ENCODE results near the gene CHKA. TPM values are rescaled to one million over a fixed set of nuclear protein-coding genes. Genes with fewer than 3 reads are reported as not detected.
A peak's percentile ranks its signal among the peaks of the same experiment; 100 is the strongest.

The CHKA gene
- total RNA-seq, 2 donors from 2014 or later, result 56.1 to 75.9 TPM

DNA sequence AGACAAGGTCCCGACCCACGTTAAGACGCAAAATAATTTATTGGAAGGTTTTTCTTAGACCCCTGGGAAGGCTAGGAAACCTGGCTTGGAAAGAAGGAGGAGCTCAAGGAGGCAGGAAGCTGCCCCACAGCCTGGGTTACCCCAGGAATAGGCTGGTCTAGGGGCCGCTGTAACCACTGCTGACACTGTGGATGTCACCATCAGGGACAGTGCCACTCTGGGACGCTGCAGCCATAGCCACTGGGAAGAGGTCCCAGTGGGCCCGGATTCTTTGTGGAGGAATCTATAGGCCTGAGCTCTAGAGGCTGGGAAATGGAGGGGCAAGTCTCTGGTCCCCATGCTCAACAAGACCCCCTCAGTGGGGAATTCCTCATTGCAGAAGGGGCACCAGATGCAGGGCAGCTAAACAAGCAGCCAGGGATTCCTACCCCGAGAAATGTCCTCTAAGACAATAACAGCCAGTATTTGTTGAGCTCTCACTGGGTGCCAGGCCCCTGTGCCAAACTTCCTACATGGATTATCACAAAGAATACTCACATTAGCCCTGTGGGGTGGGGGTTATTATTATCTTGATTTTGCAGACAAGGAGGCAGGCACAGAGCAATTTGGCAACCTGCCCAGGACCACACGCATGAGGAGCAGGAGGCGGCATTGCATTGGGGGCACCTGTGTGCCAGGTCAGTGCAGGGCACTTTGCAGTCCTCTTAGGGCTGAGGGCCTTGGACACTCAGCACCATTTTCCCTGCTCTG, 19.5 kb upstream of the CHKA start:
- Mint-ChIP-seq H3K9me3 (peaks cover 14% of the 10 kb centered on the region), H3K27ac (no peak overlapping the region), H3K27me3 (ENCODE audit: insufficient read depth) (no peaks in the 10 kb centered on the region), H3K4me3 (no peak overlapping the region), H3K36me3 (ENCODE audit: low read depth) (no peaks in the 10 kb centered on the region), H3K4me1 (peaks cover 8% of the 10 kb centered on the region)
- Histone ChIP-seq H3K27ac (ENCODE audit: low read depth, low read length) (no peak overlapping the region), H3K4me1 (ENCODE audit: control insufficient read depth, insufficient read depth, low read length) (no peaks in the 10 kb centered on the region), H3K9me3 (ENCODE audit: control insufficient read depth, low read length) (no peaks in the 10 kb centered on the region), H3K4me3 (ENCODE audit: low read length) (no peak overlapping the region), H3K9ac (ENCODE audit: extremely low read depth, low read length, poor library complexity, severe bottlenecking) (no peak overlapping the region), H3K27me3 (ENCODE audit: control insufficient read depth, insufficient read depth, low read length, poor library complexity, severe bottlenecking) (no peaks in the 10 kb centered on the region), H3K36me3 (ENCODE audit: control insufficient read depth, insufficient read depth, low read length) (no peaks in the 10 kb centered on the region)
- peak; percentile 30 for DNase-seq
- WGBS, 2 experiments (ENCODE audit: insufficient coverage in 1 of 2, insufficient read length in 1 of 2), result 92 to 100% methylated on average over 1 to 9 of the region's 9 CpGs
- TF ChIP-seq, protein P1, sequence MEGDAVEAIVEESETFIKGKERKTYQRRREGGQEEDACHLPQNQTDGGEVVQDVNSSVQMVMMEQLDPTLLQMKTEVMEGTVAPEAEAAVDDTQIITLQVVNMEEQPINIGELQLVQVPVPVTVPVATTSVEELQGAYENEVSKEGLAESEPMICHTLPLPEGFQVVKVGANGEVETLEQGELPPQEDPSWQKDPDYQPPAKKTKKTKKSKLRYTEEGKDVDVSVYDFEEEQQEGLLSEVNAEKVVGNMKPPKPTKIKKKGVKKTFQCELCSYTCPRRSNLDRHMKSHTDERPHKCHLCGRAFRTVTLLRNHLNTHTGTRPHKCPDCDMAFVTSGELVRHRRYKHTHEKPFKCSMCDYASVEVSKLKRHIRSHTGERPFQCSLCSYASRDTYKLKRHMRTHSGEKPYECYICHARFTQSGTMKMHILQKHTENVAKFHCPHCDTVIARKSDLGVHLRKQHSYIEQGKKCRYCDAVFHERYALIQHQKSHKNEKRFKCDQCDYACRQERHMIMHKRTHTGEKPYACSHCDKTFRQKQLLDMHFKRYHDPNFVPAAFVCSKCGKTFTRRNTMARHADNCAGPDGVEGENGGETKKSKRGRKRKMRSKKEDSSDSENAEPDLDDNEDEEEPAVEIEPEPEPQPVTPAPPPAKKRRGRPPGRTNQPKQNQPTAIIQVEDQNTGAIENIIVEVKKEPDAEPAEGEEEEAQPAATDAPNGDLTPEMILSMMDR (conservative IDR thresholded peaks at IDR 0.05), result no peak

- Histone ChIP-seq H3K4me3 (ENCODE audit: low read length) (no peak overlapping the region), H3K27me3 (ENCODE audit: control insufficient read depth, insufficient read depth, low read length, poor library complexity, severe bottlenecking) (no peaks in the 10 kb centered on the region), H3K9ac (ENCODE audit: extremely low read depth, low read length, poor library complexity, severe bottlenecking) (no peak overlapping the region), H3K36me3 (ENCODE audit: control insufficient read depth, insufficient read depth, low read length) (no peaks in the 10 kb centered on the region), H3K4me1 (ENCODE audit: control insufficient read depth, insufficient read depth, low read length) (no peaks in the 10 kb centered on the region), H3K9me3 (ENCODE audit: control insufficient read depth, low read length) (peaks cover 19% of the 10 kb centered on the region), H3K27ac (ENCODE audit: low read depth, low read length) (no peak overlapping the region)
- WGBS, 2 experiments (ENCODE audit: insufficient coverage in 1 of 2, insufficient read length in 1 of 2), result 88 to 95% methylated on average over 4 of the region's 4 CpGs
- Mint-ChIP-seq H3K36me3 (ENCODE audit: low read depth) (peaks cover 5% of the 10 kb centered on the region), H3K9me3 (peaks cover 35% of the 10 kb centered on the region), H3K27ac (no peak overlapping the region), H3K4me1 (peaks cover 8% of the 10 kb centered on the region), H3K4me3 (no peak overlapping the region), H3K27me3 (ENCODE audit: insufficient read depth) (no peaks in the 10 kb centered on the region)
- DNase-seq, result no peak
- TF ChIP-seq, protein P1 (conservative IDR thresholded peaks at IDR 0.05), result no peak
Measured at GRCh38 chr11:68138237-68138636, 17.0 kb upstream of the CHKA start.

GRCh38 chr11:68137833-68138232, 16.6 kb upstream of the CHKA start:
- 73 to 87% methylated on average over 1 to 5 of the region's 5 CpGs for WGBS, 2 experiments (ENCODE audit: insufficient coverage in 1 of 2, insufficient read length in 1 of 2)
- no peak for DNase-seq
- Histone ChIP-seq H3K36me3 (ENCODE audit: control insufficient read depth, insufficient read depth, low read length) (no peaks in the 10 kb centered on the region), H3K9ac (ENCODE audit: extremely low read depth, low read length, poor library complexity, severe bottlenecking) (no peak overlapping the region), H3K27ac (ENCODE audit: low read depth, low read length) (no peak overlapping the region), H3K27me3 (ENCODE audit: control insufficient read depth, insufficient read depth, low read length, poor library complexity, severe bottlenecking) (no peaks in the 10 kb centered on the region), H3K4me1 (ENCODE audit: control insufficient read depth, insufficient read depth, low read length) (no peaks in the 10 kb centered on the region), H3K9me3 (ENCODE audit: control insufficient read depth, low read length) (peaks cover 20% of the 10 kb centered on the region), H3K4me3 (ENCODE audit: low read length) (no peak overlapping the region)
- Mint-ChIP-seq H3K27me3 (ENCODE audit: insufficient read depth) (no peaks in the 10 kb centered on the region), H3K27ac (no peak overlapping the region), H3K36me3 (ENCODE audit: low read depth) (peaks cover 6% of the 10 kb centered on the region), H3K9me3 (peaks cover 38% of the 10 kb centered on the region), H3K4me1 (peaks cover 8% of the 10 kb centered on the region), H3K4me3 (no peak overlapping the region)
- TF ChIP-seq, protein P1 (conservative IDR thresholded peaks at IDR 0.05), result no peak
